Hepatocyte (in vitro differentiated cells): ENCODE results near the gene TTC28. TPM values are rescaled to one million over a fixed set of nuclear protein-coding genes. Genes with fewer than 3 reads are reported as not detected.

ENCODE experiments used
- DNase-seq: peaks from one replicate; pipeline ENCODE4 v3.0.0-alpha.2; 2016; ENCODE audit warnings: low spot score
- H2AFZ ChIP-seq: fragments of 200-600 bp; sonication (generic); 2 replicates; pipeline ENCODE4 v1.6.0; 2016; ENCODE audit warnings: antibody characterized with exemption, mild to moderate bottlenecking
- H3K27ac ChIP-seq: fragments of 200-600 bp; sonication (generic); 2 replicates; pipeline ENCODE4 v1.5.1; 2016; ENCODE audit warnings: mild to moderate bottlenecking
- H3K27me3 ChIP-seq: fragments of 200-600 bp; sonication (generic); 2 replicates; pipeline ENCODE4 v1.6.1; 2016
- H3K36me3 ChIP-seq: fragments of 200-600 bp; sonication (generic); replicated peaks from 2 replicates; pipeline ENCODE4 v1.5.1; 2016; ENCODE audit warnings: low read depth; ENCODE audit not compliant: insufficient read depth
- H3K4me1 ChIP-seq: fragments of 200-600 bp; sonication (generic); 2 replicates; pipeline ENCODE4 v1.5.1; 2016; ENCODE audit warnings: mild to moderate bottlenecking, moderate library complexity; ENCODE audit not compliant: insufficient read depth
- H3K4me2 ChIP-seq: fragments of 200-600 bp; sonication (generic); 2 replicates; pipeline ENCODE4 v1.6.0; 2016
- H3K4me3 ChIP-seq: fragments of 200-600 bp; sonication (generic); 2 replicates; pipeline ENCODE4 v1.5.1; 2016; ENCODE audit warnings: mild to moderate bottlenecking
- H3K79me2 ChIP-seq: fragments of 200-600 bp; sonication (generic); 2 replicates; pipeline ENCODE4 v1.6.0; 2017; ENCODE audit warnings: mild to moderate bottlenecking
- H3K9me2 ChIP-seq: fragments of 200-600 bp; sonication (generic); replicated peaks from 2 replicates; pipeline ENCODE4 v1.6.0; 2017; ENCODE audit warnings: mild to moderate bottlenecking; ENCODE audit not compliant: insufficient read depth
- H3K9me3 ChIP-seq: fragments of 200-600 bp; sonication (generic); 2 replicates; pipeline ENCODE4 v1.5.1; 2016; ENCODE audit warnings: low read depth, mild to moderate bottlenecking
- H4K20me1 ChIP-seq: fragments of 200-600 bp; sonication (generic); 2 replicates; pipeline ENCODE4 v1.6.0; 2016; ENCODE audit warnings: mild to moderate bottlenecking; ENCODE audit not compliant: insufficient read depth, poor library complexity, severe bottlenecking
- EZH2 ChIP-seq: fragments of 200-600 bp; sonication (generic); IDR thresholded peaks from 2 replicates; pipeline ENCODE4 v1.6.1; 2016; ENCODE audit warnings: antibody characterized with exemption, mild to moderate bottlenecking, borderline replicate concordance
- EZH2phosphoT487 ChIP-seq: fragments of 200-600 bp; sonication (generic); IDR thresholded peaks from one replicate; pipeline ENCODE4 v1.6.1; 2018; ENCODE audit warnings: antibody characterized with exemption, mild to moderate bottlenecking, low read depth, moderate library complexity; ENCODE audit not compliant: unreplicated experiment, severe bottlenecking
- WGBS: methylation state at CpG from one replicate; pipeline ENCODE4 v1.1.6; 2016; ENCODE audit warnings: low lambda C conversion rate; ENCODE audit errors: missing lambda C conversion rate; 5-methylcytosine and 5-hydroxymethylcytosine counted together
- polyA plus RNA-seq: library from polyadenylated mRNA; unstranded; fragments of >200 nt; fragmentation: Nextera tagmentation; extraction: Ambion mirVana; gene quantifications from 2 replicates; pipeline ENCODE4 v1.2.1, GENCODE V29; 2016
- total RNA-seq: library from RNA; depleted of rRNA; stranded (reverse); fragments of >200 nt; gene quantifications from 2 replicates; pipeline ENCODE4 v1.2.3, GENCODE V29; 2014
- TF ChIP-seq, protein P1 (sequence below): fragments of 200-600 bp; sonication (generic); IDR thresholded peaks from 2 replicates; pipeline ENCODE4 v1.5.1; 2016; ENCODE audit warnings: antibody characterized with exemption, mild to moderate bottlenecking; ENCODE audit not compliant: poor library complexity

TTC28 gene
- total and polyA plus RNA-seq, 2 experiments from 2014 or later = 14.7 to 30.4 TPM

DNA sequence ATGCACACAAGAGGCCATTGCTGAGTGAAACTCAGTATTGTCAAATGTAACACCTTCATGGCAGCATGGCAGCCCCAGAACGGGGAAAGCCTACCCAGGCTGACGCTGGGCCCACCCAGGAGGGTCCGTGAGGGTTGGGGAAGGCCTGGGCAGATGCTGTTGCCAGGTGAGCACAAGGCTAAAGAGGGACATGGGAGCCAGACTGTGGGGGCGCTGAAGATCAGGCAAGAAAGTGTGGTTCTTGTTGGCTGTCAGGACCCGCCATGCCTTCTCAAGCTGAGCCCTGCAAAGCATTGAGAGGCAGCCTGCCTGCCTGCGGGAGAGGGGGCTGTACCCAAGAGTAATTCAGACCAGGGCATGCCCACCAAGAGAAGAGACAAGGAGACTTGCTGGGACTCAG is 675.6 kb downstream of the TTC28 start:
- TF ChIP-seq, protein P1, sequence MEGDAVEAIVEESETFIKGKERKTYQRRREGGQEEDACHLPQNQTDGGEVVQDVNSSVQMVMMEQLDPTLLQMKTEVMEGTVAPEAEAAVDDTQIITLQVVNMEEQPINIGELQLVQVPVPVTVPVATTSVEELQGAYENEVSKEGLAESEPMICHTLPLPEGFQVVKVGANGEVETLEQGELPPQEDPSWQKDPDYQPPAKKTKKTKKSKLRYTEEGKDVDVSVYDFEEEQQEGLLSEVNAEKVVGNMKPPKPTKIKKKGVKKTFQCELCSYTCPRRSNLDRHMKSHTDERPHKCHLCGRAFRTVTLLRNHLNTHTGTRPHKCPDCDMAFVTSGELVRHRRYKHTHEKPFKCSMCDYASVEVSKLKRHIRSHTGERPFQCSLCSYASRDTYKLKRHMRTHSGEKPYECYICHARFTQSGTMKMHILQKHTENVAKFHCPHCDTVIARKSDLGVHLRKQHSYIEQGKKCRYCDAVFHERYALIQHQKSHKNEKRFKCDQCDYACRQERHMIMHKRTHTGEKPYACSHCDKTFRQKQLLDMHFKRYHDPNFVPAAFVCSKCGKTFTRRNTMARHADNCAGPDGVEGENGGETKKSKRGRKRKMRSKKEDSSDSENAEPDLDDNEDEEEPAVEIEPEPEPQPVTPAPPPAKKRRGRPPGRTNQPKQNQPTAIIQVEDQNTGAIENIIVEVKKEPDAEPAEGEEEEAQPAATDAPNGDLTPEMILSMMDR = no peak
- no peak for TF ChIP-seq EZH2
- no peak for TF ChIP-seq EZH2phosphoT487
- no peaks in the 10 kb centered on the region for H3K9me3 ChIP-seq
- WGBS = 88% methylated on average over 6 of the region's 6 CpGs
- no peaks in the 10 kb centered on the region for H3K27me3 ChIP-seq
- H3K4me1 ChIP-seq = no peaks in the 10 kb centered on the region
- H3K9me2 ChIP-seq = no peaks in the 10 kb centered on the region
- no peak for DNase-seq
- H3K36me3 ChIP-seq = no peaks in the 10 kb centered on the region
- H3K4me2 ChIP-seq = no peak overlapping the region
- H2AFZ ChIP-seq = no peak overlapping the region
- no peaks in the 10 kb centered on the region for H3K79me2 ChIP-seq
- H4K20me1 ChIP-seq = no peaks in the 10 kb centered on the region
- H3K4me3 ChIP-seq = no peak overlapping the region
- no peak overlapping the region for H3K27ac ChIP-seq

DNA sequence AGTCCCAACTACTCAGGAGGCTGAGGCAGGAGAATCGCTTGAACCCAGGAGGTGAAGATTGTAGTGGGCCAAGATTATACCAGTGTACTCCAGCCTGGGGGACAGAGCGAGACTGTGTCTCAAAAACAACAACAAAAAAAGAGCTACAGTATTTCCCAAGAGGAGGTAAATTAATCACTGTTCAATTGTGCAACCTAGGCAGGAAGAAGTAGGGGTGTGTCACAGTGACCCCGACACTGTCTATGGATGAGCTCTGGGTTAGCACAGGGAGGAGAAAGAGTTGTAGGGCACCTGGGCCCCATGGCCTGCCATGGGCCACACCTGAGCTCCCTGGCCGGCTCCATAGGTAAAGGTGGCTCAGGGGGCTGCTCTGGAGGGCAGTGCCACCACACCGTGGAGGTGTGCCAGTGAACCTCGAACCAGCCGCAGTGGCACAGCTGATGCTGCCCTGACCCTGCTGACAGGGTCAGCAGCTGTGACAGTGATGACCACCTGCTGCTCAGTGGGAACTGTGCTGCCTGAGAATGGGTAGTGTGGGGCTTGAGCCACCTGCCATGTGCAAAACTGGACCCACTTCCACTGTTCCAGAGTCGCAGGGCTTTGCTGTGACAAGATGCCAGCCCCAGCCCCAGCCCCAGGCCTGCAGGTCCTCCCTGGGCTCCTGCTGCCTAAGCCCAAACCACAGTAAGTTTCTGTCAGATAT is 676.6 kb downstream of the TTC28 start:
- Histone ChIP-seq H3K4me1 (no peaks in the 10 kb centered on the region), H3K27ac (no peak overlapping the region), H3K9me2 (no peaks in the 10 kb centered on the region), H3K79me2 (no peaks in the 10 kb centered on the region), H3K4me2 (no peak overlapping the region), H2AFZ (no peak overlapping the region), H3K4me3 (no peak overlapping the region), H4K20me1 (no peaks in the 10 kb centered on the region), H3K27me3 (no peaks in the 10 kb centered on the region), H3K36me3 (no peaks in the 10 kb centered on the region), H3K9me3 (no peaks in the 10 kb centered on the region)
- no peak for TF ChIP-seq EZH2
- TF ChIP-seq, protein P1 = no peak
- TF ChIP-seq EZH2phosphoT487 = no peak
- no peak for DNase-seq
- 95% methylated on average over 8 of the region's 8 CpGs for WGBS

DNA sequence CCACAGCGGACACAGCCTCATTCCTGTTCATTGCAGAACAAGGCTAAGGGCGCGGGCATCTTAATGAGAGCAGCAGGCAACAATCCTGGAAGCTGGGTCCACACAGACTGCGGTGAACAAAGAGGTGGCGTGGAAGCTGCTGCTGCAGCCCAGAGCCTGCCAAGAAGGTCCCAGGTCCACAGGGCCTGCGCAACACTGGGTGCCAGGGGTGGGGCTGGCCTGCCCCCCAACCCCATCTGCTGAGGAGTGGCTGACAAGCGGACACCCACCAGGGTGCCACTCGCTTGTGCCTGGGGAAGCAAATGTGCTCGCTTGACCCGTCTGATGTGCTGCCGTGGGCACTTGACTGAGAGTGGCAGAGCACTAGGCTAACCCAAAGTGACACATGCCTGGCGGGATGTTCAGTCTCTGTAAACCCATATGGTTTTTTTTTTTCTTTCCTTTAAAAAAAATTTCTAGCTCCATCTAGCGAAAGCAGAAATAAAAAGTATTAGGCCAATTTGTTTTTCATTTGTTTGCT is 677.4 kb downstream of the TTC28 start:
- Histone ChIP-seq H3K4me3 (no peak overlapping the region), H2AFZ (no peak overlapping the region)

More for the DNA sequence above, 677.4 kb downstream of the TTC28 start:
- WGBS = 94% methylated on average over 13 of the region's 13 CpGs
- no peak for TF ChIP-seq EZH2
- TF ChIP-seq, protein P1 = no peak
- TF ChIP-seq EZH2phosphoT487 = no peak
- no peak overlapping the region for H3K4me2 ChIP-seq
- no peaks in the 10 kb centered on the region for H3K79me2 ChIP-seq
- no peak for DNase-seq
- no peaks in the 10 kb centered on the region for H3K36me3 ChIP-seq
- H3K9me3 ChIP-seq = no peaks in the 10 kb centered on the region
- H3K27ac ChIP-seq = no peak overlapping the region
- H3K4me1 ChIP-seq = no peaks in the 10 kb centered on the region
- no peaks in the 10 kb centered on the region for H4K20me1 ChIP-seq
- H3K9me2 ChIP-seq = no peaks in the 10 kb centered on the region
- H3K27me3 ChIP-seq = no peaks in the 10 kb centered on the region
